ENCODE results near the gene UPF2.
"Not testable (repeated sequence)": the region's sequence is repeated elsewhere in the genome, so short reads cannot be mapped to it uniquely, and the experiment has no call there.

The UPF2 gene

DNA sequence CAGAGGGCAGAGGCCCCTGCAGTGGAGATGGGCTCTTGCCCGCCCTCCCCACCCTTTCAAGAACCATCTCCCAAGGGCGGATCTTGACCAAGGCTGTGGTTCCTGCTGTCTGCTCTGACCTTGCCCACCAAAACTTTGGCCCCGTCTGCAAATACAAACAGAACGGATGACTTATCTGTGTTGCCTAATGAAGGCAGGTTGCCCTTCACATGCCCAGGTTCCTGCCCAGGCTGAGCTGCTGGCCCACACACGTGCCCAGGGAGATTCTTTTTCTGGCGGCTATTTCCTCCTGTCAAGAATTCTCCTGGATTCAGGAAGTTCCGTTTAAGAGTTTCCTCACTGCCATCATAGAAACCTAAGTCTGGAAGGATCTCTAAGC is 141.2 kb downstream of the UPF2 start:
- no peak for DNase-seq

DNA sequence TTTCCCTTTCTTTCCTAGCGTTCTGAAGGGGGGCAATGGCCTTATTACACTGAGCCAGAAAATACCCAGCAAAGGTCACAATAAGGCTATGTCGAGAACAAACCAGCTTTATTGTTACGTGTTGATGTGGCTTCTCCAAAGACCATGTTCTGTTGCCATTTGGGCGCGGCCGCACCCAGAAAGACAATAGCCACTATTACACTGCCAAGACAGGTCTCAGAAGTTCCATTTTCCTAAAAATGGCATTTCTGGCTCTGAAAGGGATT is 141.6 kb downstream of the UPF2 start:
- no peak for DNase-seq

DNA sequence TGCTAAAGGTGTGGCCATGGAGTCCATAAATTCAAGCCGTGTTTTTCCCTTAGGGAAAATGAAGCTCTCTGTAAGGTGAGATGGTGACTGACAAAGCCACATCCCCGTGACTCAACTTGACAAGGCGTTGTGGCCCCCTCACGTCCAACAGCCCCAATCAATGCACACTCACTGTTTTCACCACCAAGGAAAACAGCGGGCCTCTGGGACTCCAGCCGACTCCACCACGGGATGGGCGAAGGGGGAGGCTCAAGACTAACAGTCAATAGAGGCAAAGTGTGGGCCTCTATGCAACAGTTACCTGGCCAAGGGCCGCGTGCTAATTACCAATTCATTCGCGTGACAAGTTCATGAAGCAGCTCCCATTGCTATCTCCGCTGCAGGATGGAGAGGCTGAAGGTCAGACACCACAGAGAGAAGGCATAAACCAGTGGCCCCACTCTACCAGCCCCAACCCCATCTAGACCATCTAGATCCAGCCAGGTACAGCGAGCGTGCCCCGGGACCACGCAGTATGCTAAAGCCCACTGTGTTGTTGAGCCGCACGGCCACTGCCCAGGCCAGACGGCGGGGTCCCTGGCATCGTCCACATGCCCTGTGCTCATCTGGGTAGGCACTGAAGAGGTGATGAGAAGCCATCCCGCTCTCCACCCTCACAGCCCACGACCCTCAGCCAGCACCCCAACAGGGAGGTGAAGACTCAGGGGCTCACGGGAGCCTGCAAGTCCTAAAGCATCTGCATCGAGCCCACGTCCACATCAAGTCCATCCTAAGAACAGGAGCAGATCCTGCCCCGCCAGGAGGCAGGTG is 143.3 kb downstream of the UPF2 start:
- DNase-seq, result no peak

DNA sequence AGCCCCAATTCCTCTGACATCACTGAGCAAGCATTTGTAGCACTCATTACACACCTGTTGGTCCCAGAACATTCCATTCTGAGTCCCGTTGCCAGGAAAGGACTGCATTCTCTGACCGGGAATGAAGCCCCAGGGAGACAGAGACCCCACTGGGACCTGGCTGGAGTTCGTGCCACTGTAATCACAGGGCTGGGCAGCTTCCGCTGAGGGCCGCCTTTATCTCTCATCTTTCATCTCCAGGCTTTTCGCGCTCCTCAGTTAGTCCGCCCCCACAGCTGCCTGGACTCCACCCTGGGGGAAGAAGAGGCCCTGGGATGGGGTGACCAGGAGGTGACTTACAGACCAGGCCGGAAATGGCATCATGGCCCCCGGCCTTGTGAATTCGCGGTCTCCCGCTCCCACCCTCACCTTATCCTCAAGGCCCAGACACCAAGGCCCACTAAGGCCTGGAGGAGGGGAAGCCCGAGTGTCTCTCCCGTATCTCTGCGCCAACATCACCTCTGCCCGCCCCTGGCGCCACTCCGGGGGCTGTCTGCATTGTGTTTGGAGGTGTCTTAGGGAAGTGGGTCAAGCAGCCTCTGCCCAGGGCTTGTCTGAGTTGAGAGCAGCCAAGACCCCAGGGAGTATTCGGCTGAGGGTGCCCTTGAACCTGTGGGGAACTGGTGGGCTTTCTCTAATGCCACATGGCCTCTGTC is 144.1 kb downstream of the UPF2 start:
- DNase-seq, result no peak

DNA sequence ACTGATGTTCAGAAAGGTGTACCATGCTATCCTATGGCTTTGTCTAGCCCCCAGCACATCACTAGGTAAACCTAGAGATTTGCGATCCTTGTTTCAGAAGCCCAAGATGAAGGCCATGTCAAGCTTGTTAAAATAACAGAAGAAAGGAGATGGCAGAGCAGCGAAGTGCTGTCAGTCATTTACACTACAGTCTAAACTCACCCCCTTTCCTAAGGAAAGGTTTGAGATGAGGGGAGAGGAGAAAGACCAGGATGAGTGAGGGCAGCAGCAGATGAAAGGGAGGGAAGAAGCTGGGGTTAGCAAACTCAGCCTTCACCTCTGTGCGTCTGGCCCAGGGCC is 144.6 kb downstream of the UPF2 start:
- DNase-seq, result no peak

DNA sequence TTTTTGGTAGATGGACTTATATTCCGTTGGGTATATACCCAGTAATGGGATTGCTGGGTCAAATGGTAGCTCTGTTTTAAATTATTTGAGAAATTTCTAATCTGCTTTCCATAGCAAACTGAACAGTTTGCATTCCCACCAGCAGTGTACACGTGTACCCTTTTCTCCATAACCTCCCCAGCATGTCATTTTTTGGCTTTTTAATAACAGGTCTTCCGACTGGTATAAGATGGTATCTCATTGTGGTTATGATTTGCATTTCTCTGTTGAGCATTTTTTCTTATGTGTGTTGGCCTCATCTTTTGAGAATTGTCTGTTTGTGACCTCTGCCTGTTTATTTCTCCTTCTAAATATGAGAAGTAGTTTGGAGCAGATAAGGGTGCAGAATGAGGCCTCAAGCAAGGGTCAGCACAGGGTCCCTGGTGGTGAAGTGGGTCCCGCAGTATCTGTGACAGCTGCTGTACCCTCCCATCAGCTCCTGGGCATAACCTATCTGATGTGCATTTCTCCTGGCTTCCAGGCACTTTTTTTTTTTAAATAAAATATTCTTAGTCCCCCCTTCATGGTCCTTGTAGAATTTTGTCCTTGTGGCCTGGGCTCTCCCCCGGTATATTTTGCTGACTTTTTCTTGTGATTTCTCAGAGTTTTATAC is 145.9 kb downstream of the UPF2 start:
- no peak for DNase-seq

DNA sequence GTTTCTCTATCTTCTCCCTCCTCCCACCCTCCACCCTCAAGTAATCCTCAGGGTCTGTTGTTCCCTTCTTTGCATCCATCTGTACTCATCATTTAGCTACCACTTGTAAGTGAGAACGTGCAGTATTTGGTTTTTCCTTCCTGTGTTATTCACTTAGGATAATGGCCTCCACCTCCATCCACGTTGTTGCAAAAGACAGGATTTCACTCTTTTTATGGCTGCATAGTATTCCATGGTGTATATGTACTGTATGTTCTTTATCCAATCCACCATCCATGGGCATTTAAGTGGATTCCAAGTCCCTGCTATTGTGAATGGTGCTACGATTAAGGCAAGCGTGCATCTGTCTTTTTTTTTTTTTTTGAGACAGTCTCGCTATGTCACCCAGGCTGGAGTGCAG is 147.0 kb downstream of the UPF2 start:
- no peak for DNase-seq

DNA sequence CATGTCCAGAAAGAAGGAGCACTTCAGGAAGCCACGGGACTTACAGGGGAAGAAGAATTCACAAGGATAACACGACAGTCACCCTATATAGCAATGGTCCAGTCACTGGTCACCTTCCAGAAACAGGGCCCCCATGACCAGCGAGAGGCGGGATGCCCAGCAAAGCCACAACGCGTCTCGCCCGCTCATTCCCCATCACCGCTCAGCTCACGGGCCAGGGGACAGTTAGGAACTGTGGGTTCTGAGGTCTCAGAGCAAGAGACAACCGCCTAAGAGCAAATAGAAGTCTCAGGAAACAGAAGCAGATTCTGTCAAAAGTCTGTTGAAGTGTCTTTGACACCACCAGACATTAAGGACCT is 147.5 kb downstream of the UPF2 start:
- DNase-seq, result no peak

DNA sequence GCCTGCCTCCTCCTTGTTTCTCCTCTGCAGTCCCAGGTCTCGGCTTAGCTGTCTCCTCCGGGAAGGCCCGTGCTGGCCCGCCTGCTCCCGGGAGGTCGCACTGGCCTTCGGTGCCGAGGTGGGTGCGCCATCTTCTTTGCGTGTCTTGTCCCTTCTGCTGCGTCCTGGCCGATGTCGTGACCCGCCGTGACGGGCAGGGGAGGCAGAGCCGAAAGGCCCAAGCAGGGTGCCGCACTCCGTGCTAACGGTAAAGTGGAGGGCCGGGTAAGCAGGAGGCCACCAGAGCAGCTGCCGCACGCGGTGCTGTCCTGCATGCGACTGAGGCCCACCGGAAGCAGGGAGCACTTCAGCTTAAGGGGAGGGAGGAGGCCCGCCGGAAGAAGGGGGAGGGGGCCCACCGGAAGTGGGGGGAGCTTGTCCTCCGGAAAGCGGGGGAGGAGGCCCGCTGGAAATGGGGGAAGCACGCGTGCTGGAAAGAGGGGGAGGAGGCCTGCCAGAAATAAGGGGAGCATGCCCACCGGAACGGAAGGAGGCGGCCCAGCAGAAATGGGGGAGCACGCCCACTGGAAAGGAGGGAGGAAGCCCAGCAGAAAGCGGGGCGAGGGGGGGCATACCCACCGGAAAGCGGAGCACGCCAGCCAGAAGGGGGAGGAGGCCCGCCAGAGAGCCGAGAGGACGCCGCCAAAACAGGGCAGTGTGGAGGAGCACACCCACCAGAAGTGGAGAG is 148.1 kb downstream of the UPF2 start:
- no peak for DNase-seq

DNA sequence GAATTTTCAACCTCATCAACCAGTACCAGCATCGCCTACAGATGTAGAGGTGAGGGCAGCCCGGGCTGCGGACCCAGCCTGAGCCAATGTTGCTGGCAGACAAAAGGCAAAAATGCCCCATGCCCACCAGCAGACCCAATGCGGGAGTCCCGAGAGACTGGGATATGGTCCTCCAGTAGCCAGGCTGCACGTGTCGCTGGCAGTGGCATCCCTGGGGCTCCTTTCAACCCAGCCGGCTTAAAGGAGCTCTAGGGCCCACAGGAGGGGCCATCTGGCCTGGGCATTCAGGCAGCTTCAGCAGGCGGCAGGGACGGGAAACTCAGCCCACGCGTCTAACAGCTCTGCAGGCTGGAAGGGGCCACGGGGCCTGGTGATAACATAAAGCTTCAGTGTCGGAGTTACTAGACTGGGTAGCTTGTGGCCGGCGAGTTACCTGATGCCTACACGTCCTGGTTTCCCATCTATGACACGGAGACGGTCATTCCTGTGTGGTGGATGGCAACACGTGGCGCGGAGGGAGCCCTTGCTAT is 148.8 kb downstream of the UPF2 start:
- no peak for DNase-seq

DNA sequence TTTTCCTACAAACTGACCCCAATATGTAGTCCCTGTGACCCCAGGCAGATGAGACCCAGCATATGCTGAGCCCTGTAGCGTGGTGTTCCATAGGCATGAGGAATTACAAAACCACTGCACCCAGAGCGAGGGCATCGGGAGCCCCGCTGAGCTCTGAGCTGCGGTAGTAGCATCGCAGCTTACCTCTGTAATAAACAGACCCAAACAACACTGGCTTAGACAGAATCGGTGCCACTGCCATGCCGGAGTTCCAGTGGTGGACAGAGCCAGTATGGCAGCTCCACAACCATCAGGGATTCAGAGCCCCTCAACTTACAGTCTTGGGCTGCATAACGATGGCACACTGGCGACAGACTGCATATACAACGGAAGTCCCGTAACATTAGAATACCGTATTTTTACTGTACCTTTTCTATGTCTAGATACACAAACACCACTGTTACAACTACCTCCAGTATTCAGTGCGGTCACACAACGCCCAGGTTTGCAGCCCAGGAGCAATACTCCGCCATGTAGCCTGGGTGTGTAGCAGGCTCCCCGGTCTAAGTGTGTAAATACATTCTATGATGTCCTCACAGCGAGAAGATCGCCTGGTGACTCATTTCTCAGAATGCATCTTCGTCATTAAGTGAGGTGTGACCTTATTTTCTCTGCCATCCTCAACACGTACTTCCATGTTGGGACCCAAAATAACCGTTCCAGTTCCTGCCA is 150.7 kb downstream of the UPF2 start:
- no peak for DNase-seq

DNA sequence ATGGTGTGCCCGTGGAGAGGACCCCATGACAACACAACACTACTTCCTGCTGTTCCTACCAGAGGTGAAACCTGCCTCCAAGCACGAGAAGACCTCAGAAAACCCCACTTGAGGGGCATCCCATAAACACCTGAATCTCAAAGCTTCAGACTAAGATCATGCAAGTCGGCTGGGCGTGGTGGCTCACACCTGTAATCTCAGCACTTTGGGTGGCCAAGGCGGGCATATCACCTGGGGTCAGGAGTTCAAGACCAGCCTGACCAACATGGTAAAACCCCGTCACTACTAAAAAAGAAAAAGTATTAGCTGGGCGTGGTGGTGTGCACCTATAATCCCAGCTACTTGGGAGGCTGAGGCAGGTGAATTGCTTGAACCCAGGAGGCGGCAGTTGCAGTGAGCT is 153.3 kb downstream of the UPF2 start:
- DNase-seq, result not testable (repeated sequence)

DNA sequence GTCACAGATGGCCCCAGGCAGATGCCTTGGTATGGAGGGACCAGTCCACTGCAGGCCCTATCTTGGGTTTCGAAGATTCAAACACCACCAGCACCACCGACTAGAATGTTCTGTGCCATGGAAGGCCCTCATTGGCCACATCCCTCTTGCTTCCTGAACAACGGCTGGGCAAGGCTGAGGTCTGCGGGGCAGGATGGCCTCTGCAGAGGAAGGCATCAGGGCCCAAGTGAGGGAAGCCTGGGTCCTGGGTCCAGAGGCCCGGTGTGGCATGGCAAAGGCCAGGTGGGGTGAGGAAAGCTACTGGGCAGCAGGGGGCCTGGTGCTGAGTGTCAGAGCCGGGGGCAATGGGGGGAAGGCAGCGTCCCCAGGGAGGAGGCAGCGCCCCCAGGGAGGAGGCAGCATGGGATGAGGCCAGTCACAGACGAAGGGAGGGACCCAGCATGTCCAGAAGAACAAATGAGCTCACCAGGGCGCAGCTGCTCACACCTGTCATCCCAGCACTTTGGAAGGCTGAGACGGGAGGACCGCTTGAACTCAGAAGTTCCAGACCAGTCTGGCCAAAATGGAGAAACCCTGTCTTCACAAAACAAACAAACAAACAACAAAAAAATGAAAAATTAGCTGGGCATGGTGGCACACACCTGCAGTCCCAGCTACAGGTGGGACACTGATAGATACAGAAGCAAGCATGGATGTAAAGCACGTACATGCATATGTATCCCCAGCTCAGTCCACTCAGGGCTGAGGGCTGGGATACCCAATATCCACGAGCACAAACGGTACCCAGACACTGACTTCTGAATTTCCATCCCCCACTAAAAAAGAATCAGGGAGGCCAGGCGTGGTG is 155.0 kb downstream of the UPF2 start:
- no peak for DNase-seq

DNA sequence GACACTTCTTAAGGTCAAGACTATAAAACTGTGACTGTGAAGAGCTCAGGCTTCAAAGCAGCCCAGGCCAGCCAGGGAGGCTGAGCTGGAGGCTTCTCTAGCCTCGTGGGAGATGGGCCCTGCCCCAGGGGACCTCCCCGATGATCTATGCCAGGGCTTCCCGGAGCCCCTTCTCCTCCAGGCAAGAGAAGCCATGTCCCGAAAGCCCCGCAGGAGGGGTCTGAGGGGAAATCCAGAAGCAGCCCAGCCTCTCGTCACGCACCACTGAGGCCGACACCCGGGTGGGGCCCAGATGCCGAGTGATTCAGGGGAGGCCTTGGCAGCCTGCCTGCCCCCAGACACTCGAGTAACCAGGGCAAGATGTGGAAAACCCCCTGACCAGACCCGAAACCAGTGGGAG is 155.8 kb downstream of the UPF2 start:
- DNase-seq, result no peak

DNA sequence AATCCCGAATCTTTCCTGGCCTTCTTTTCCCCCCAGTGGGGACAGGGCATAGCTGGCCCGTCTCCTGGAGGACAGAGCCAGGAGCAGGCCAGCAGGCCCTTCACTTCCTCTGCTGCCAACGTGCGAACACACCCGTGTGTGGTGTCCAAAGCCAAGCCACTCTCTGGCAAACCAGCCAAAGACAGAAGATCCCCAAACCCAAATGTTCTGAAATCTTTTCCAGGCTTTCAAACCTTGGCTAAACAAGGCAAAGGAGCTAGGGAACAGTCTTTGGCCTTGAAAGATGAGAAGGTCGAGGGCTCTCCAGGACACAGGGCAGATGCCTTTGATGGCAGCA is 156.5 kb downstream of the UPF2 start:
- no peak for DNase-seq

DNA sequence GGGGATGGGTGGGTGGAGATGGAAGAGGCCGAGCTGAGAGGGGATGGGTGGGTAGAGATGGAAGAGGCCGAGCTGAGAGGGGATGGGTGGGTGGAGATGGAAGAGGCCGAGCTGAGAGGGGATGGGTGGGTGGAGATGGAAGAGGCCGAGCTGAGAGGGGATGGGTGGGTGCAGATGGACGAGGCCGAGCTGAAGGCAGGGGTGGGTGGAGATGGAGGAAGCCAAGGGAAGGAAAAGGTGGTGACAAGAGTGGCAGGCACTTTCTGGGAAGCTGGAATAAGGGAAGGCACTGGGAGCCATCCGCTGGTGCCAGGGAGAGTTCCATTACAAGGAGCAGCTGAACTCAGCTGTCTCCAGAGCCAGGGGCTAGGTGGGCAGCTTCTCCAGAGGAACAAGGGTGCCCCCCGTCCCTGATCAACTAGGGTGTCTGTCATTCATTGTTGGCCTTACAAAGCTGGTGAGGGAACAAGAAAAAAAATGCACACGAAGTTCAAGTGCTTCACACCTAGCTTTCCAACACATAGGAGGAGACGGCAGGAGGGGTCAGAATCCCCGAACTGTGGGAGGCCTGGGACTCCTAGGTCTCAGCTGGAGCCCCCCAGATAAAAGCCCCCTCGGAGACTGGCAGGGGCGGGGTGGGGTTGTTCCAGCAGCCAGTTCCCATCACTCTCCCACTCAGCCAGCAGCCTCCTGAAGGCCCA is 157.0 kb downstream of the UPF2 start:
- no peak for DNase-seq

DNA sequence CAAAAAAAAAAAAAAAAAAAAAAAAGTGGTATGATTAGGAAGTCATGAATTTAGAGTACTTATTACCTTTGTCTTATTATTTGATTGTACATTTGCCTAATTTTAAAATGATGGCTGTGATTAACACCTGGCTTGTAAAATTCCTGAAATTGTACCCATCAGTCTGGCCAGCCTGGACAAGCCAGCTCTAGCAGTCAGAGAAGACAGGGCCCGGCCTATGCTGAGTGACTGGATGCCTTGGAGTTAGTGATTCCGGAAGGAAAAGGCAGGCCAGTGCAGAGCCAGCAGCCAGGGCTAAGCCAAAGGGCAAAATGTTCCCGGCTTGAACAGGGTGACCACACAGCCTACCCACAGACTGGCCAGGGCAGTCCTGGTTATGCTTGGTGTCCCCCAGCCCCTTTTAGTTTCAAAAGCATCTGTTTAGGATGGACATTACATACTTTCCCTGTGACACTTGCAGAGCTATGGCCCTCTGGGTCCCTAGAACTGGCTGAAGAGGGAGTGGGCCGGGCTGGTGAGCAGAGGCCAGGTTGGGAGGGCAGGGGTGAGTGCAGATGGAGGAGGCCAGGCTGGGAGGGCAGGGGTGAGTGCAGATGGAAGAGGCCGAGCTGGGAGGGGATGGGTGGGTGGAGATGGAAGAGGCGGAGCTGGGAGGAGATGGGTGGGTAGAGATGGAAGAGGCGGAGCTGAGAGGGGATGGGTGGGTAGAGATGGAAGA is 157.7 kb downstream of the UPF2 start:
- no peak for DNase-seq

DNA sequence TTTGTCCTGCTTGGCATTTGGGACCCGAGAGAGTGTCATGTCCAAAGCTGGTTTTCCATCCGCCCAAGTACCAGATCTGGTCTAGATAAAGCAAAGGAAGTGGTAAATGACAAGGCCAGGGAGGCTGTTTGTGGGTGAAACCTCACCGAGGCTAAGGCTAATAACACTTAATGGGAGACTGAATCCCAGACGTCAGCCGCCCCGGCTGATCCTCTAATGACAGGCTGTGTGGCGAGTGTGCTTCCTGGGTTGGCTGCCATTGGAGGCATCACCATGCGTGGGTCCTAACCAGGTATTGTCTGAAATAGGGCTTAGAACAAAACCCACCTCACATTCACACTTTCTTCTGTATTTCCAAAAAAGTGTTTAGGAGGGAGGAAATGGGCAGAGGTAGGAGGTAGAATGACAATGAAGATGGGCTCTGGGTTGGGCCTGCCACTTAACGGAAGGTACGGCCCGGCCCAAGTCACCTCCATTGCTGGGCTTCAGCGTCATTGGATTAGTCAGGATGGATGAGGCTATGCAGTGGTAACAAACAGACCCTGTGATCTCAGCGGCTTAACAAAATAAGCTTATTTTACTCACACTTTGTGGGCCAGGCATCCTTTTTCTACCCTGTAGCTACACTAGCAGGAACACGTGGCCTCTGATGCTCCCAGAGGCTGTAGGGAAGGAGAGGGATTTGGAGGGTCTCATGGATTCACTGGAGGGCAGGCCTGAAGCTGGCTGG is 159.8 kb downstream of the UPF2 start:
- no peak for DNase-seq

DNA sequence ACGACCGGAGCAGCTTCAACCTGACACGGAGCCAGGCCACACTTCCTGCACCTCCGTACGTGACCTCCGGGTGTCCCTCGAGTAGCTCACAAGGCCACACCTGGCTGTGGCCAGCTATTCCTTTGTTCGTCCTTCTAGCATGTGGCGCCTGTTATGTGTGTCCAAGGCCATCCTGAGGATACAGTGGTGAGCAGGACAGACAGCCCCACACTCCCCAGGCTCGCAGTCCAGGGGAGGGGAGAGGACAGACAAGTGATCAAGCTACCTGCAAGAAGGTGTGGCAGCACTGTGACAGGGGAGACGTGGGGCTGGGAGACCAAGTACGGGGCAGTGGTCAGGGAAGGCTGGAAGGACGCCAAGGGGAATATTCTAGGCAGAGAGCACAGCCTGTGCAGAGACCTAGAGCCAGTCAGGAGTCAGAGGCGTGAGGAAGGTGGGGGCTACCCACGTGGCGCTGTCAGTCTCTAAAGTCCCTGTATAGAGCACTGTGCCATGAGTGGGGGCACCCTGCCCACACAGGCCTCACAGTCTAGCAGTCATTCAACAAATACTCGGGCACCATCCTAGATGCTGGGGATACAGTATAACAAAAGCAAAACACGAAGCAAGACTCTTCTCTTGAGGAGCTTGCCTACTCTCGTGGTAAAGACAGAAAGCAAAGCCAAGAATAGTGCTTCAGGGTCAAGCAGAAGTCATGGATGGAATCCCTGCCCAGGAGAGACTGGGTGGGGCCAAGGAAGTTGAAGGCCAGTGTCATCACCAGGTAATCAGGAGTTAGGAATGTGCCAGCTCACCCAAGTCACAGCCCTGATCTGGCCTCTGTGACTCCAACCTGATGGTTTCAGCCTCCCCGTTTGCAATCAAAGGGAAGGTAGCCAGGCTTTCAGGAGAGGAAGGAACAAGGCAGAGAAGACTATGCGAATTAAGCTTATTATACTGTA is 160.9 kb downstream of the UPF2 start:
- no peak for DNase-seq

All from NCI-H748 treated with DMSO at 0.1 percent for 48 hours (cell line).